ENCODE measurements around the gene PDCD1.

PDCD1 gene

GRCh38 chr2:241885291-241885945 is 26.7 kb upstream of the PDCD1 start:
- intact Hi-C loops (cut with DNase I) = no loop called here
- no peak for DNase-seq

- DNase-seq = no peak
Observed at GRCh38 chr2:241884951-241885290, 26.2 kb upstream of the PDCD1 start.

GRCh38 chr2:241882091-241882625 is 23.5 kb upstream of the PDCD1 start:
- DNase-seq = peak in 4 of 42 donors; percentile 29 to 49 (median 42)
- intact Hi-C loops (cut with DNase I) = no loop called here

More at GRCh38 chr2:241884951-241885290, 26.2 kb upstream of the PDCD1 start:
- intact Hi-C loops (cut with DNase I) = no loop called here

DNA sequence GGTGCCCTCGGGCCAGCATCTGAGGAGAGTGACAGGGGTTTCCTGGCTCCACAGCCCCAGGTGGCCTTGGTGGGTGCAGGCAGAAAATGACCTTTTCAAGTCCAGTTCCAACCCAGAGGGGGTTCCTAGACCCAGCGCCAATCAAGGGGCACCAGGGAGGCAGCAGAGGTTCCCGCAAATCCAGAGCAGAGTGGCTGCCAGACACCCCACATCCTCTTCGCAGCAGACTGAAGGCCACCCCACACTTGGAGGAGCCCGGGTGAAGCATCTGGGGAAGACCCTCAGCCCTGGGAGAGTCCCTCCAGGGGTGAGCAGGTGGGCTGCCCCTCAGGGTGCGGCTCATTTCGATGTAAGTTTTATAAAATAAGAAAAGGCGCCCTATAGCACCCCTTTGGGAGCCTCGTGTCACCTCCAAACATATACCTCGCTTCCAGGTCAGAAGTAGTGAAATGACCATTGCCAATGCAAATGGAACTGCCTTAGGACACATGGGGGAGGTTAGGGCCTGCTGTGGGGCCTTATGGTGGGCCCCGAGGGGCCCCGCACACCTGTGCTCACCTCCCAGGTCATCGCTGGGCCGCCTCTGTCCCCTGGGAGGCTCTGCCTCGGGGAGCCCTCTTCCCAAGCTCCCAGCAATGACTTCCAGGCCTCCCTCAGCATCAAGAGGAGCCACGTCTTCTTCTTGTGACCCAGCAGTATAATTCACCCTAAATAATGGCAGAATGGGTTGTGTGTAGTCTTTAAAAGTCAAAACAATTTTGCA is 21.8 kb upstream of the PDCD1 start:
- DNase-seq = no peak
- intact Hi-C loops (cut with DNase I) = no loop called here

GRCh38 chr2:241879326-241879725 is 20.6 kb upstream of the PDCD1 start:
- DNase-seq = no peak
- intact Hi-C loops (cut with DNase I) = loop anchor here (5.0 kb wide), 1 partner anchor 142 kb away; no protein-coding TSS in a partner anchor

- peak; percentile 35 to 88 (median 80) for DNase-seq
- intact Hi-C loops (cut with DNase I) = loop anchor here (5.0 kb wide), 1 partner anchor 141 kb away; no protein-coding TSS in a partner anchor
Observed at GRCh38 chr2:241877989-241878970, 19.6 kb upstream of the PDCD1 start.

DNA sequence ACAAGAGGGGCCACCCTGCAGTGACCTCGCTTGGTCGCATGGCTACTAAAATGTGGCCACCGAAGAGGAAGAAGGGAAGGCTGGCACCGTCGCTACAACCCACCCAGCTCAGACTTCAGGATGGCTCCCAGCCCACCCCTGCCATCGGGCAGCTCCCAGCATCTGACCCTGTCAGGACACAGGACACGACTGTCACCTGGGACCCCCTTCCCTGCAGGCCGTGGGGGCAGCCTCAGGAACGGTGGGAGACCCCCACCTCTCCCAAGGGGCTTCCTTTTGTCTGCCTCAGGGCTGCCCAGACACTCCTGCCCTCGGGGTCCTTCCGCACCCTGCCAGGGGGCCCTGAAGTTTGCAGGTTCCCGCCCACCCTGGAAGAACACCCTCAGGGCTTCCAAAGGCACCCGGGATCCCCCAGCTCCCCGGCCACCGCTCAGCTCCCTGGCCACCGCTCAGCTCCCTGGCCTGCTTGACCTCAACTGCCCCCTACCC is 18.5 kb upstream of the PDCD1 start:
- no peak for DNase-seq
- intact Hi-C loops (cut with DNase I) = loop anchor here (5.0 kb wide), 1 partner anchor 140 kb away; no protein-coding TSS in a partner anchor

DNA sequence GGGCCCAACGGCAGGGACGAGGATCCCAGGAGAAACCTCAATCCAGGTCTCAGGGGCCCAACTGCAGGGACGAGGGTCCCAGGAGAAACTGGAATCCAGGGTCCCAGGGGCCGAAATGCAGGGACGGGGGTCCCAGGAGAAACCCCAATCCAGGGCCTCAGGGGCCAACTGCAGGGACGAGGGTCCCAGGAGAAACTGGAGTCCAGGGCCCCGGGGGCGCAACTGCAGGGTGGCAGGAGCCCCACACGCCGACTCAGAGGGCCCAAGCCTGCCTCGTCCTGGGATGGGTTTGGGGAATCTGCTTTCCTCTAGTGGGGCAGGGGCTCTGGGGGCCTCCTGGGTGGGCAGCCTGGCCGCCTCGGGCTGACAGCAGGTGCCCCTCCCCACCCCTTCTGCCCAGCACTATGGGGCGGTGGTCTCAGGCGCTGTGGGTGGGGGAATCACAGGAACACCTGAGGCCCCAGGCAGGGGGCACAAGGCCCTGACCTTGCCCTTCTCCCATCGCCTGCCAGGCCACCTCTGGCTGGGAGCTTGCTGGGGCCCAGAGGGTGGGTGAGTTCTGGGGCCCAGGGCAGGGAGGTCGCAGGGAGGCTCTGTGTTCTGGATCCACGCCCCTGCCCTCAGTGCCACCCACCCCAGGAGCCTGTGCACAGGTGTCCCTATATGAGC is 18.0 kb upstream of the PDCD1 start:
- no peak for DNase-seq
- intact Hi-C loops (cut with DNase I) = loop anchor here (5.0 kb wide), 1 partner anchor 139 kb away; no protein-coding TSS in a partner anchor

DNA sequence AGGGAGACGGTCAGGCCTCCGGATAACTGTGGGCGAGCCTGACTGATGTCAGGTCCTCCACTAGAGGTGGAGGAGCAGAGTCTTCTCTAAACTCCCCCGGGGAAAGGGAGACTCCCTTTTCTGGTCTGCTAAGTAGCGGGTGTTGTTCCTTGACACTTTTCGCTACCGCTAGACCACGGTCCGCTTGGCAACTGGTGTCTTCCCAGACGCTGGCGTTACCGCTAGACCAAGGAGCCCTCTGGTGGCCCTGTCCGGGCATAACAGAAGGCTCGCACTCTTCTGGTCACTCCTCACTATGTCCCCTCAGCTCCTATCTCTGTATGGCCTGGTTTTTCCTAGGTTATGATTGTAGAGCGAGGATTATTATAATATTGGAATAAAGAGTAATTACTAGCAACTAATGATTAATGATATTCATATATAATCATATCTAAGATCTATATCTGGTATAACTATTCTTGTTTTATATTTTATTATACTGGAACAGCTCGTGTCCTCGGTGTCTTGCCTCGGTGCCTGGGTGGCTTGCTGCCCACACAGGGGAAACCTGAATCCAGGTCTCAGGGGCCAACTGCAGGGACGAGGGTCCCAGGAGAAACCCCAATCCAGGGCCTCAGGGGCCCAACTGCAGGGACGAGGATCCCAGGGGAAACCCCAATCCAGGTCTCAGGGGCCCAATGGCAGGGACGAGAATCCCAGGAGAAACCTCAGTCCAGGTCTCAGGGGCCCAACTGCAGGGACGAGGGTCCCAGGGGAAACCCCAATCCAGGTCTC is 17.2 kb upstream of the PDCD1 start:
- intact Hi-C loops (cut with DNase I) = loop anchor here (5.0 kb wide), 1 partner anchor 139 kb away; no protein-coding TSS in a partner anchor
- peak in 9 of 42 donors; percentile 37 to 82 (median 53) for DNase-seq

- DNase-seq = no peak
- intact Hi-C loops (cut with DNase I) = no loop called here
Observed at GRCh38 chr2:241874277-241874925, 15.7 kb upstream of the PDCD1 start.

DNA sequence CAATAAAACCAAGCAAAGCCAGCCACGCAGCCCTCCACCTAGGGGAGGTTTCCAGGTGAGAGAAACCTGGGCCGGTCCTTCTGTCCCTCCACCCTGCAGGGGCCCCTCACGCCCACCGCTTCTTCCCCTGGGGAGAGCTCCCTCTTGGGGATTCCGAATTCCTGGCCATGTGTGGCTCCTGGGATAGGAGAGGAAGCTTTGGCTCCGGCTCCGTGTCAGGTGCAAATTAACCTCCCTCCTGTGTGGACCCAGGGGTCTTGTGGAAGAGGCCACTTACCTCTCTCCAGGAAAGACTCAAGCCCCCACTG is 15.1 kb upstream of the PDCD1 start:
- intact Hi-C loops (cut with DNase I) = no loop called here
- DNase-seq = no peak

GRCh38 chr2:241873081-241873802 is 14.5 kb upstream of the PDCD1 start:
- no peak for DNase-seq
- intact Hi-C loops (cut with DNase I) = no loop called here

GRCh38 chr2:241872313-241872642 is 13.6 kb upstream of the PDCD1 start:
- intact Hi-C loops (cut with DNase I) = no loop called here
- DNase-seq = no peak

DNA sequence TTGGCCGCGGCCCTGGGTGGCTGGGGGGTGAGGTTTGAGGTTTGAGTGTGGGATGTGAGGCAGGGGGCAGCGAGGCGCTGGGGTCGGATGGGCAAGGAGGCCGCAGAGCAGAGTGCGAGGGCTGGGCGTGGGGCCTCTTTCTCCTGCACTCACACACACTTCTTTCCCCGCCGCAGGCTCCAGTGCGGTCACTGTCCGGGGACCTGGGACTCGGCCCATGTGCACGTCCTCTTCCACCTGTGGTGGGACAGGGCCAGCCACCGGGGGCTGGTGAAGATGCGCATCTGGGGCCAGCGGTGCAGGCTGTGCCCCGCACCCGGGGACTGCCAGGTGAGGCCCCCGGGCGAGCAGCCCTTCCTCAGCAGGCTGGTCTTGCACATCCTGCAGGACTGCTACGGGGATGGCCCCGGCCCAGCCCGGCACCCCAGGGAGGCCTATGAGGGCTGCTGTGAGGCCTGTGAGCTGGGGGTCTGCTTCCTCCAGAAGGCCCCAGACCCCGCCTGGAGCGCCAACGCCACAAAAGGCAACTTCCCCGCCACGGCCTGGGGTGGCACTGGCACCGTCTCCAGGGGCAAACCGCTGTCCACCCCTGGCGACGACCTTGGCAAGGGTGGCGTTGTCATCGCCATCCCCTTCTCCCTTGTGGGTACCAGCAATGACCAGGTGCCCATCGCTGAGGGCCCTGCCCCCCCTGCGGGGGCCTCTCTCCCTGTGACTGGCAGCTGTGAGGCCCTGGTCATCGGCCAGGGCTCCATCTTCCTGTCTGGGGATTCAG is 13.0 kb upstream of the PDCD1 start:
- DNase-seq = no peak
- intact Hi-C loops (cut with DNase I) = no loop called here

- peak in 1 of 42 donors; percentile 36 for DNase-seq
- intact Hi-C loops (cut with DNase I) = no loop called here
Observed at GRCh38 chr2:241870611-241871537, 12.2 kb upstream of the PDCD1 start.
